Measurements from ENCODE around the gene RAB3IL1.

Gene RAB3IL1

DNA sequence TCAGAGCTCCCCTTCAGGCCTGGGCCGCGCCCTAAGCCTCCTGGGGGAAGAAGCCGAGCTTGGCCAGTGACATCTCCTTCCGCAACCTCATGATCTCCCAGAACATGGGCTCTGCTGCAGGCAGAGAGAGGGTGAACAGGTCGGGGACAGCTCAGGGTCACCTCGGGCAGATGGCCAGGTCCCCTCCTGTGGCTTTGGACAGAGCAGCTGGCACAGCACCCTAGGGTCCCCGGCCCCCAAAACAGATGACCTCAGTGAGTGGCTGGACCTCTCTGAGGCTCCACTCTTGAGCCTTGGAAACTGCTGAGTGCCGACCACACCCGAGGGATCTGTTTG lies 19.2 kb downstream of the RAB3IL1 start:
- DNase-seq (ENCODE audit: insufficient read length, low spot score) (no peak), FAIRE-seq (no peak)
- no peak for TF ChIP-seq POU2F2 (IDR thresholded peaks at IDR 0.05; ENCODE audit: low read depth, low read length)
- no peak for TF ChIP-seq SPI1 (IDR thresholded peaks at IDR 0.05; ENCODE audit: low read depth, low read length)
- no peak for TF ChIP-seq TAF1 (IDR thresholded peaks at IDR 0.05; ENCODE audit: low read depth, low read length)
- TF ChIP-seq PAX5 (IDR thresholded peaks at IDR 0.05; ENCODE audit: insufficient read depth, low read length, severe bottlenecking), result no peak
- TF ChIP-seq POLR2AphosphoS5 (IDR thresholded peaks at IDR 0.05; ENCODE audit: low read depth, low read length), result no peak
- no peak for TF ChIP-seq POLR2A (IDR thresholded peaks at IDR 0.05; ENCODE audit: low read depth, low read length)

- DNase-seq (ENCODE audit: insufficient read length, low spot score), result peak; percentile 92
- FAIRE-seq, result no peak
- TF ChIP-seq POLR2AphosphoS5 (IDR thresholded peaks at IDR 0.05; ENCODE audit: low read depth, low read length) (no peak), POU2F2 (IDR thresholded peaks at IDR 0.05; ENCODE audit: low read depth, low read length) (no peak), PAX5 (IDR thresholded peaks at IDR 0.05; ENCODE audit: insufficient read depth, low read length, severe bottlenecking) (no peak), POLR2A (IDR thresholded peaks at IDR 0.05; ENCODE audit: low read depth, low read length) (no peak), SPI1 (IDR thresholded peaks at IDR 0.05; ENCODE audit: low read depth, low read length) (no peak), TAF1 (IDR thresholded peaks at IDR 0.05; ENCODE audit: low read depth, low read length) (no peak)
These were observed 19.7 kb downstream of the RAB3IL1 start for GRCh38 chr11:61897387-61898246.

GRCh38 chr11:61896665-61897386 lies 20.5 kb downstream of the RAB3IL1 start:
- FAIRE-seq, result no peak
- TF ChIP-seq SPI1 (IDR thresholded peaks at IDR 0.05; ENCODE audit: low read depth, low read length) (no peak), POLR2AphosphoS5 (IDR thresholded peaks at IDR 0.05; ENCODE audit: low read depth, low read length) (no peak), POU2F2 (IDR thresholded peaks at IDR 0.05; ENCODE audit: low read depth, low read length) (no peak)
- no peak for DNase-seq (ENCODE audit: insufficient read length, low spot score)

- FAIRE-seq (no peak), DNase-seq (ENCODE audit: insufficient read length, low spot score) (no peak)
- TF ChIP-seq PAX5 (IDR thresholded peaks at IDR 0.05; ENCODE audit: insufficient read depth, low read length, severe bottlenecking) (no peak), TAF1 (IDR thresholded peaks at IDR 0.05; ENCODE audit: low read depth, low read length) (no peak), POLR2A (IDR thresholded peaks at IDR 0.05; ENCODE audit: low read depth, low read length) (no peak), SPI1 (IDR thresholded peaks at IDR 0.05; ENCODE audit: low read depth, low read length) (no peak)
These were observed 21.7 kb downstream of the RAB3IL1 start for GRCh38 chr11:61895718-61896059.

DNA sequence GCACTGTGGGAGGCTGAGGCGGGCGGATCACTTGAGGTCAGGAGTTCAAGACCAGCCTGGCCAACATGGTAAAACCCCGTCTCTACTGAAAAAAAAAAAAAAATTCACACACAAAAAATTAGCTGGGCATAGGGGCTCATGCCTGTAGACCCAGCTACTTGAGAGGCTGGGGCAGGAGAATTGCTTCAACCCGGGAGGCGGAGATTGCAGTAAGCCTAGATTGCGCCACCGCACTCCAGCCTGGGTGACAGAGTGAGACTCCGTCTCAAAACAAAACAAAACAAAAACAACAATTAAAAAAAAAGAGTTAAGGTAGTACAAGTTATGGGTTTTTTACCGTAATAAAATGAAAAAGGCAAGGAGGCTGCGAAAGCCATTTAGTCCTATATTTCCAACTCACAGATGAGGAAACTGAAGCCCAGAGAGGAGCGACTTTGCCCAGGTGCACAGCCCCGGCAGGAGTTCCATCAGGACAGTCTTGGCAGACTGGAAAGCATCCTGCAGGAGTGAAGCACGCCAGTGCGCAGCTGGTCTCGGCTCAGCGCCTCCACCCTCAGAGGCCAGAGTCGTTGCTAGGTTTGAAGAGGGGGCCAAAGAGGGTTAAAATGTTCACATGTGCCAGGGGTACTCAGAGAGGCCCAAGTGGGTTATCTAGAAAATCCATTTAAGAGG lies 22.2 kb downstream of the RAB3IL1 start:
- TF ChIP-seq POU2F2 (IDR thresholded peaks at IDR 0.05; ENCODE audit: low read depth, low read length) (no peak), POLR2A (IDR thresholded peaks at IDR 0.05; ENCODE audit: low read depth, low read length) (no peak)
- no peak for DNase-seq (ENCODE audit: insufficient read length, low spot score)
- no peak for FAIRE-seq

- no peak for TF ChIP-seq TAF1 (IDR thresholded peaks at IDR 0.05; ENCODE audit: low read depth, low read length)
- no peak for TF ChIP-seq SPI1 (IDR thresholded peaks at IDR 0.05; ENCODE audit: low read depth, low read length)
- TF ChIP-seq POLR2A (IDR thresholded peaks at IDR 0.05; ENCODE audit: low read depth, low read length), result no peak
- no peak for TF ChIP-seq POU2F2 (IDR thresholded peaks at IDR 0.05; ENCODE audit: low read depth, low read length)
- TF ChIP-seq PAX5 (IDR thresholded peaks at IDR 0.05; ENCODE audit: insufficient read depth, low read length, severe bottlenecking), result no peak
- TF ChIP-seq POLR2AphosphoS5 (IDR thresholded peaks at IDR 0.05; ENCODE audit: low read depth, low read length), result no peak
- DNase-seq (ENCODE audit: insufficient read length, low spot score) (no peak), FAIRE-seq (no peak)
These were observed 23.4 kb downstream of the RAB3IL1 start for GRCh38 chr11:61893981-61894380.

DNA sequence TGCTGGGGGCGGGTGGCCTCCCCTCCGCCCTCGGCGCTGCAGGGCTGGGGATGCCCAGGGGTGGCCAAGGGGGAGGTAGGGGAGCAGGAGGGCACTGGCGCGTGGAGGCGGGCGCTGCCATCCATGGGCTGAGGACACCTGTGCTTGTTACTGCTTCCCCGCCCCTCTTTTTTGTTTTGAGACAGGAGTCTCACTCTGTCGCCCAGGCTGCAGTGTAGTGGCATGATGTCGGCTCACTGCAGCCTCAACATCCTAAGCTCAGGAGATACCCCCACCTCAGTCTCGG lies 25.3 kb downstream of the RAB3IL1 start:
- FAIRE-seq (no peak), DNase-seq (ENCODE audit: insufficient read length, low spot score) (no peak)
- TF ChIP-seq PAX5 (IDR thresholded peaks at IDR 0.05; ENCODE audit: insufficient read depth, low read length, severe bottlenecking) (no peak), TAF1 (IDR thresholded peaks at IDR 0.05; ENCODE audit: low read depth, low read length) (no peak)

- no peak for TF ChIP-seq TAF1 (IDR thresholded peaks at IDR 0.05; ENCODE audit: low read depth, low read length)
- no peak for TF ChIP-seq PAX5 (IDR thresholded peaks at IDR 0.05; ENCODE audit: insufficient read depth, low read length, severe bottlenecking)
- TF ChIP-seq POU2F2 (IDR thresholded peaks at IDR 0.05; ENCODE audit: low read depth, low read length), result no peak
- TF ChIP-seq POLR2AphosphoS5 (IDR thresholded peaks at IDR 0.05; ENCODE audit: low read depth, low read length), result no peak
- no peak for TF ChIP-seq POLR2A (IDR thresholded peaks at IDR 0.05; ENCODE audit: low read depth, low read length)
- no peak for TF ChIP-seq SPI1 (IDR thresholded peaks at IDR 0.05; ENCODE audit: low read depth, low read length)
- FAIRE-seq (peak; percentile 76), DNase-seq (ENCODE audit: insufficient read length, low spot score) (peak; percentile 63)
These were observed 25.9 kb downstream of the RAB3IL1 start, which contains the start of gene FADS3 for GRCh38 chr11:61891331-61892084. Gene FADS3 (minus strand): TSS chr11:61891545. CDS start chr11:61891381, 164 bp downstream.

DNA sequence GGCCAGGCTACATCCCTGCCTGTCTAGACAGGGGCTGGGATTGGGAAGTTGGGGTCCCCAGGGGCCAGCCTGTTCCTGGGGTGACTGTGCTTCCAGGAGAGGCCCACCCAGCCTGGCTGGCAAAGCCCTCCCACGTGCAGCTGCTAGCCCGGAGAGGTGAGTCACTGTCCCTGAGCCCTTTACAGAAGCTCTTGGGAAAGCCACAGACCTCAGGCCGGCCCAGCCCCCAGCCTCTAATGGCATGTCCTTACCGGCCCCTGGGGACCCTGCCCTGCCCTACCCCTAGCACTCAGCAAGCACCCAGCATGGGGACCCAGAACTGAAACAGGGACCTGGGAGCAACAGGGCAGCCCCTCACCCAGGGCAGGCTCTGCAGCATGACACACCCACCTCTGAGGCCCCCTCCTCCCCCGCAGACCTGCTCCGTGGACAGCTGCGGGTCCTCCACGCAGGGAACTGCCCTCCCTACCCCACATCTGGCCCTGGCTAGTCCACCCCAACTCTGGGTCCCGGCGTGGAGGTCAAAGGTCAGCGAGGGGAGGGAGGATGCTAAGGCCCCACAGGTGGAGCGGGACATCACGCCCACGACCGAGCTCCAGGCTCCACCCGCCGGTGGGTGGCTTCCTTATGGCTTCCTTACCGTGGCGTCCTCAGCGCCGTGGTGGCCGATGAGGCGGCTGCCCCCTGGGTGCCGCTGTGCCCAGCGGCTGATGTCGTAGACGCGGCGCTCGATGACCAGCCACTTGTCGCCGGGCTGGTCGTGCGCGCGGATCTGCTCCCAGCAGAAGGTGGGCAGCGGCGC lies 26.6 kb downstream of the RAB3IL1 start:
- no peak for TF ChIP-seq SPI1 (IDR thresholded peaks at IDR 0.05; ENCODE audit: low read depth, low read length)
- no peak for TF ChIP-seq TAF1 (IDR thresholded peaks at IDR 0.05; ENCODE audit: low read depth, low read length)
- no peak for TF ChIP-seq POLR2AphosphoS5 (IDR thresholded peaks at IDR 0.05; ENCODE audit: low read depth, low read length)
- TF ChIP-seq PAX5 (IDR thresholded peaks at IDR 0.05; ENCODE audit: insufficient read depth, low read length, severe bottlenecking), result no peak
- no peak for TF ChIP-seq POLR2A (IDR thresholded peaks at IDR 0.05; ENCODE audit: low read depth, low read length)
- TF ChIP-seq POU2F2 (IDR thresholded peaks at IDR 0.05; ENCODE audit: low read depth, low read length), result no peak
- FAIRE-seq (peak; percentile 31), DNase-seq (ENCODE audit: insufficient read length, low spot score) (no peak)

Measured in GM12891 (cell line).